Sigmoid colon (tissue), 3 donors: ENCODE data around the gene KMT2B.

Source experiments
- POLR2A ChIP-seq, 2 donors: fragments of 450-650 bp; IDR thresholded peaks; one replicate each; pipeline ENCODE4 v1.6.1; 2016; ENCODE audit warnings: antibody characterized with exemption in 2 of 2, mild to moderate bottlenecking in 2 of 2, moderate library complexity in 2 of 2
- TF ChIP-seq, protein P1 (sequence below), 4 experiments: fragments of 450-650 bp in 3 of 4; fragments of 200-600 bp in 1 of 4; IDR thresholded peaks; one replicate each; pipeline ENCODE4 v1.5.1; 2016 to 2019; ENCODE audit warnings: antibody characterized with exemption in 4 of 4, mild to moderate bottlenecking in 3 of 4, moderate library complexity in 2 of 4

DNA sequence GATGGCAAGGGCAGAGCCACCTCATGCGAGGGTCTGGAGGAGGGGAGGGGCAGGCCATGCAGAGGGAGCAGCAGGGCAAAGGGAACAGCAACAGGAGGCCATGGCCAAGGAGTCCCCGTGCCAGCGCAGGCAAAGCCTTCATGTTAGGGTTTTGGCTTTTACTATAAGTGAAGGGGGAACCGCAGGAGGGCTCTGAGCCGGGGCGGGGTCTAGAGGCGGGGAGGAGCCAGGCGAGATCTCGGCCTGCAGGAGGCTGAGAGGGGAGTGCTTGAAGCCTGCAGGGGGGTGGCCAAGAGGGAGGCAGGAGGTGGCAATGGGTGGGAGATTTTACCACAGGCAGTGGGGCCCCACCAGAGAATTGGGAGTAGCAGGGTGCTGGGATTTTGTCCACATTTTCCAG, 63.8 kb downstream of the KMT2B start:
- TF ChIP-seq, protein P1, sequence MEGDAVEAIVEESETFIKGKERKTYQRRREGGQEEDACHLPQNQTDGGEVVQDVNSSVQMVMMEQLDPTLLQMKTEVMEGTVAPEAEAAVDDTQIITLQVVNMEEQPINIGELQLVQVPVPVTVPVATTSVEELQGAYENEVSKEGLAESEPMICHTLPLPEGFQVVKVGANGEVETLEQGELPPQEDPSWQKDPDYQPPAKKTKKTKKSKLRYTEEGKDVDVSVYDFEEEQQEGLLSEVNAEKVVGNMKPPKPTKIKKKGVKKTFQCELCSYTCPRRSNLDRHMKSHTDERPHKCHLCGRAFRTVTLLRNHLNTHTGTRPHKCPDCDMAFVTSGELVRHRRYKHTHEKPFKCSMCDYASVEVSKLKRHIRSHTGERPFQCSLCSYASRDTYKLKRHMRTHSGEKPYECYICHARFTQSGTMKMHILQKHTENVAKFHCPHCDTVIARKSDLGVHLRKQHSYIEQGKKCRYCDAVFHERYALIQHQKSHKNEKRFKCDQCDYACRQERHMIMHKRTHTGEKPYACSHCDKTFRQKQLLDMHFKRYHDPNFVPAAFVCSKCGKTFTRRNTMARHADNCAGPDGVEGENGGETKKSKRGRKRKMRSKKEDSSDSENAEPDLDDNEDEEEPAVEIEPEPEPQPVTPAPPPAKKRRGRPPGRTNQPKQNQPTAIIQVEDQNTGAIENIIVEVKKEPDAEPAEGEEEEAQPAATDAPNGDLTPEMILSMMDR (IDR thresholded peaks at IDR 0.05), result no peak
- TF ChIP-seq POLR2A (IDR thresholded peaks at IDR 0.05), result no peak
